OCI-LY1 (cell line): Measurements from ENCODE around the gene SLX4IP.

Experiments used
- CTCF ChIP-seq: fragments of 200-600 bp; sonication (generic), shearing (Covaris generic); IDR thresholded peaks from 2 replicates; pipeline ENCODE4 v1.5.1; 2017; ENCODE audit warnings: mild to moderate bottlenecking, antibody characterized with exemption, low read length, moderate library complexity, mixed read lengths
- EZH2 ChIP-seq: fragments of 200-600 bp; sonication (generic), shearing (Covaris generic); IDR thresholded peaks from 2 replicates; pipeline ENCODE4 v1.8.0; 2017; ENCODE audit warnings: borderline replicate concordance, mixed run types, mild to moderate bottlenecking, antibody characterized with exemption, low read length, moderate library complexity, mixed read lengths

DNA sequence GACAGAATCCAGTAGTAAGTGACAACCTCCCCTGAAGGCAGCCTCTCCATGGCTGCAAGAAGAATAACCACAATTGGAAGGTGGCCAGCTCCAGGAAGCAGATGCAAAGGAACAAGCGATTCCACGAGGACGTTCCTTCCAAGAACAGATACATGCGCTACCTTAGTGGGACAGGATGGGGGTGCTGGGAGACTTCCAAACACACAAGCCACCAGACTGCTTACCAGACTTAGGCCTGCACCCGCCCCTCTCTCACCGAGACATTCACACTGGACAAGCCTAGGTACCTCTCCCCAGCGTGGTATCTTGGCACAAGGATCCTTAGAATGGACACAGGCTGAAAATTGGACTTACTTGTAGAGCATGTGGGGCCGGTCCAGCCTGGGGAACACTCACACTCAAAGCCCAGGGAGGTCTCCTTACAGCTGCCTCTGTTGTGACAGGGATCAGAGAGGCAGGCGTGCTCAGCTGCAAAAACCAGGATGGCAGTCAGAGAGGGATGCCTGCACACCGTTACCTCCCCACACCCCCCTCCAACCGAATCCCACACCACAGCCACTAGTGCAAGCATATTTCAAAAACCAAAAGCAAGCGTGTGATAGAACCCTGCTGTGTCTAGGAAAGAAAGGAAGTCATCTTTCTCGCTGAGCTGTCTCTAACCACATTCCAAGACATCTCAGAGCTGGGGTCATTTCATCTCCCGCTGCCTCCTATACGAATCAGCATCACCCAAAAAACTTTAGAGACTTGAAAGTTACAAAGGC lies 216.3 kb downstream of the SLX4IP start:
- TF ChIP-seq EZH2 (no peak), CTCF (no peak)
